ENCODE results near the gene PYHIN1.

DNA sequence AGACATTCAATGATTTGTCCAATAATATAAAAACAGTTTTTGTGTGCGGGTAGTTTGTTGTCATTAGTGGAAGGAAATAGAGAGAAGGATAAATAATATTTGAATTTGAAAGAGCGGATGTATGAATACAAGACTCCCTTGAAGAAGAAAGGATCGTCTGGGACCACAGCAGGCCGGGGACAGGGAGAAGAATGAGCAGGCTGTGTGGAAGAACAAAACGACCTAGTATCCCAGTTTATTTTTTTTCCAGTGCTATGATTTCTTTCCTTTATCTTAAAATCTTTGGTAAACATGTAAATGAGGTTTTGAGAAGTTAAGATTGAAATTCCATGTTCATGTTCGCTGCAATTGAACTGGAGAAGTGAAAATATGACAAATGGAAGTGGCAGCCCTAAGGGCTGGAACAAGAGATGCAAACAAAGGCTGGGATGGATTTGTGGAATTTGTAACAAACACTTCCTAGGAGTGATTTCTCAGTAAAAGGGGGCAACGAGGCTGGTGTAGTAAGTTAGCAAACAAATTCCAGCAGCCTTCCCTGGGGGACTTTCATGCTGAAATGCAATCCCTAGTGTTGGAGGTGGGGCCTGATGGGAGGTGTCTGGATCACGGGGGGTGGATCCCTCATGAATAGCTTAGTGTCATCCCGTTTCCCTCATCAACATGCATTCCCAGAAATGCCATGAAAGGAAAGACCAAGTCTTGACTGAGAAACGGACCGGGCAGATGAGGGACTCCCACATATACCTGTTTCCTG is 68.1 kb downstream of the PYHIN1 start:
- TF ChIP-seq, protein P1, sequence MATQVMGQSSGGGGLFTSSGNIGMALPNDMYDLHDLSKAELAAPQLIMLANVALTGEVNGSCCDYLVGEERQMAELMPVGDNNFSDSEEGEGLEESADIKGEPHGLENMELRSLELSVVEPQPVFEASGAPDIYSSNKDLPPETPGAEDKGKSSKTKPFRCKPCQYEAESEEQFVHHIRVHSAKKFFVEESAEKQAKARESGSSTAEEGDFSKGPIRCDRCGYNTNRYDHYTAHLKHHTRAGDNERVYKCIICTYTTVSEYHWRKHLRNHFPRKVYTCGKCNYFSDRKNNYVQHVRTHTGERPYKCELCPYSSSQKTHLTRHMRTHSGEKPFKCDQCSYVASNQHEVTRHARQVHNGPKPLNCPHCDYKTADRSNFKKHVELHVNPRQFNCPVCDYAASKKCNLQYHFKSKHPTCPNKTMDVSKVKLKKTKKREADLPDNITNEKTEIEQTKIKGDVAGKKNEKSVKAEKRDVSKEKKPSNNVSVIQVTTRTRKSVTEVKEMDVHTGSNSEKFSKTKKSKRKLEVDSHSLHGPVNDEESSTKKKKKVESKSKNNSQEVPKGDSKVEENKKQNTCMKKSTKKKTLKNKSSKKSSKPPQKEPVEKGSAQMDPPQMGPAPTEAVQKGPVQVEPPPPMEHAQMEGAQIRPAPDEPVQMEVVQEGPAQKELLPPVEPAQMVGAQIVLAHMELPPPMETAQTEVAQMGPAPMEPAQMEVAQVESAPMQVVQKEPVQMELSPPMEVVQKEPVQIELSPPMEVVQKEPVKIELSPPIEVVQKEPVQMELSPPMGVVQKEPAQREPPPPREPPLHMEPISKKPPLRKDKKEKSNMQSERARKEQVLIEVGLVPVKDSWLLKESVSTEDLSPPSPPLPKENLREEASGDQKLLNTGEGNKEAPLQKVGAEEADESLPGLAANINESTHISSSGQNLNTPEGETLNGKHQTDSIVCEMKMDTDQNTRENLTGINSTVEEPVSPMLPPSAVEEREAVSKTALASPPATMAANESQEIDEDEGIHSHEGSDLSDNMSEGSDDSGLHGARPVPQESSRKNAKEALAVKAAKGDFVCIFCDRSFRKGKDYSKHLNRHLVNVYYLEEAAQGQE (IDR thresholded peaks at IDR 0.05; ENCODE audit: insufficient read depth in 1 of 2, low read depth in 2 of 2, low read length in 2 of 2) = no peak
- peak; percentile 57; the same call in 1 of the 2 replicates for TF ChIP-seq TAF1 (IDR thresholded peaks at IDR 0.05; ENCODE audit: borderline replicate concordance, insufficient read depth, low read length)

All from PFSK-1 (cell line).